K562 (cell line): Measurements from ENCODE around the gene EXOC6. TPM values are rescaled to one million over a fixed set of nuclear protein-coding genes. Genes with fewer than 3 reads are reported as not detected.

Experiments used
- ATAC-seq: fragments of 200-7000 bp; cut with Tn5 transposase; 3 replicates; pipeline ENCODE4 v1.9.1; 2020; ENCODE audit warnings: moderate library complexity
- BruUV-seq: library from RNA; stranded (reverse); fragments of 400-500 nt; replicated peaks from 2 replicates; lab custom pipeline; 2021; lab: Mats Ljungman, UMichigan
- CTCF ChIA-PET: fragments of 300-600 bp; formaldehyde crosslinking; extraction: SDS; loops from one replicate; lab custom pipeline; 2021; ENCODE audit warnings: low intra/inter-chr PET ratio; lab: Yijun Ruan, JAX
- POLR2A ChIA-PET: fragments of 300-600, 350-650 bp; sonication (Branson Sonifier 250); formaldehyde crosslinking; extraction: SDS; loops from one replicate; lab custom pipeline; 2021; ENCODE audit warnings: antibody characterized with exemption, inconsistent platforms; lab: Yijun Ruan, JAX
- DNase-seq, 4 experiments: peaks; one replicate each; pipeline versions ENCODE4 v3.0.0 to v3.0.0-alpha.2; 2011 to 2018; ENCODE audit warnings: low spot score in 3 of 4, mixed read lengths in 3 of 4; ENCODE audit errors: extremely low read depth in 1 of 4
- FAIRE-seq: peaks from 2 replicates; lab custom pipeline; 2011; peaks lifted over from hg19 to GRCh38; lab: Jason Lieb, UNC
- H2AFZ ChIP-seq: 2 replicates; pipeline ENCODE4 v1.6.0; 2011; ENCODE audit warnings: low read depth, low read length, control low read depth, inconsistent platforms
- H3K27ac ChIP-seq: fragments of 200-600 bp; 3 replicates; pipeline ENCODE4 v1.8.0; 2011; ENCODE audit warnings: low read depth, mild to moderate bottlenecking, control low read depth, inconsistent platforms, low read length, moderate library complexity, mixed read lengths; ENCODE audit errors: extremely low read depth
- H3K27me3 ChIP-seq, 2 experiments: fragments of 300-600 bp in 1 of 2; 2 replicates in 1 of 2; 3 replicates in 1 of 2; pipeline versions ENCODE4 v1.6.0 to v1.8.0; 2011; ENCODE audit warnings: inconsistent platforms in 2 of 2, low read length in 2 of 2, mild to moderate bottlenecking in 1 of 2, mixed read lengths in 1 of 2, moderate library complexity in 1 of 2; ENCODE audit not compliant: control insufficient read depth in 2 of 2, insufficient read depth in 2 of 2
- H3K36me3 ChIP-seq: fragments of 300-600 bp; 3 replicates; pipeline ENCODE4 v1.8.0; 2011; ENCODE audit warnings: mild to moderate bottlenecking, low read length, inconsistent platforms; ENCODE audit not compliant: control insufficient read depth, insufficient read depth
- H3K4me1 ChIP-seq, 2 experiments: fragments of 200-600 bp in 1 of 2; replicated peaks in 1 of 2; 2 replicates in 1 of 2; 3 replicates in 1 of 2; pipeline versions ENCODE4 v1.5.1 to v1.8.0; 2011; ENCODE audit warnings: inconsistent platforms in 2 of 2, low read length in 2 of 2, mild to moderate bottlenecking in 1 of 2, mixed read lengths in 1 of 2, moderate library complexity in 1 of 2; ENCODE audit not compliant: control insufficient read depth in 2 of 2, insufficient read depth in 2 of 2
- H3K4me2 ChIP-seq: 2 replicates; pipeline ENCODE4 v1.6.1; 2011; ENCODE audit warnings: low read length, control low read depth, inconsistent platforms, mixed read lengths; ENCODE audit not compliant: insufficient read depth
- H3K4me3 ChIP-seq: fragments of 200-600 bp; sonication (generic), shearing (Covaris generic); 2 replicates; pipeline ENCODE4 v1.5.1; 2016; ENCODE audit warnings: control low read depth, inconsistent platforms
- H3K79me2 ChIP-seq: fragments of 200-600 bp; 3 replicates; pipeline ENCODE4 v1.8.0; 2011; ENCODE audit warnings: low read length, inconsistent platforms; ENCODE audit not compliant: control insufficient read depth, insufficient read depth
- H3K9ac ChIP-seq, 2 experiments: 2 replicates each; pipeline versions ENCODE4 v1.6.0 to v1.6.1; 2011; ENCODE audit warnings: low read depth in 2 of 2, low read length in 2 of 2, control low read depth in 1 of 2, inconsistent platforms in 1 of 2, mild to moderate bottlenecking in 1 of 2, mixed read lengths in 1 of 2; ENCODE audit not compliant: insufficient read depth in 1 of 2
- H3K9me1 ChIP-seq: one replicate; pipeline ENCODE4 v1.6.0; 2011; ENCODE audit warnings: inconsistent platforms, mild to moderate bottlenecking, low read length, moderate library complexity; ENCODE audit not compliant: control insufficient read depth, insufficient read depth
- H3K9me3 ChIP-seq: replicated peaks from 2 replicates; pipeline ENCODE4 v1.5.1; 2011; ENCODE audit warnings: low read depth, low read length, inconsistent platforms; ENCODE audit not compliant: control insufficient read depth, insufficient read depth
- H4K20me1 ChIP-seq: replicated peaks from 2 replicates; pipeline ENCODE4 v1.6.1; 2011; ENCODE audit warnings: low read length, inconsistent platforms, mixed read lengths; ENCODE audit not compliant: control insufficient read depth, insufficient read depth
- JUN ChIP-seq, 2 experiments: sonication (generic) in 1 of 2; formaldehyde crosslinking in 1 of 2; IDR thresholded peaks; 2 replicates each; pipeline versions ENCODE4 v1.6.1 to v1.8.0; 2012 to 2022; ENCODE audit warnings: borderline replicate concordance in 2 of 2, mild to moderate bottlenecking in 2 of 2, improper control_type of control experiment in 1 of 2, low read depth in 1 of 2, low read length in 1 of 2, missing genetic modification reagents in 1 of 2
- ZNF212 ChIP-seq: fragments of 450-650 bp; formaldehyde crosslinking; IDR thresholded peaks from 2 replicates; pipeline ENCODE4 v1.4.0; 2020; ENCODE audit warnings: mild to moderate bottlenecking
- ZNF436 ChIP-seq: fragments of 250-450, 450-650 bp; sonication (Bioruptor Pico); formaldehyde crosslinking; IDR thresholded peaks from 2 replicates; pipeline ENCODE4 v1.7.0; 2020; ENCODE audit warnings: mild to moderate bottlenecking
- ZNF77 ChIP-seq: fragments of 250-450 bp; sonication (Bioruptor Pico); IDR thresholded peaks from 2 replicates; pipeline ENCODE4 v1.5.0; 2020
- WGBS: fragments of 100-300 bp; shearing (Covaris generic); methylation state at CpG from one replicate; pipeline ENCODE4 v1.1.6; 2016; ENCODE audit warnings: low coverage, mixed read lengths; ENCODE audit not compliant: insufficient coverage; ENCODE audit errors: missing lambda C conversion rate; 5-methylcytosine and 5-hydroxymethylcytosine counted together
- in situ Hi-C: fragments of 300-500 bp; cut with MboI; formaldehyde crosslinking; loops from 4 replicates; pipeline ENCODE4 v1.15.0; 2018; ENCODE audit warnings: inconsistent platforms, mixed read lengths
- intact Hi-C: fragments of 100-400 bp; cut with micrococcal nuclease; formaldehyde crosslinking; loops from 2 replicates; pipeline ENCODE4 v1.14.2; 2022
- polyA plus RNA-seq, 8 experiments: library from polyadenylated mRNA; depleted of rRNA in 4 of 8; stranded (reverse) in 5 of 8; unstranded in 3 of 8; fragments of >200 nt; fragmentation: Nextera tagmentation in 2 of 8; fragmentation: Illumina TruSeq in 1 of 8; extraction: Ambion mirVana in 2 of 8; extraction: Trizol in 1 of 8; gene quantifications; 2 replicates each; pipeline versions ENCODE4 v1.2.1 to v1.2.3, GENCODE V29; 2011 to 2014; ENCODE audit warnings: inconsistent platforms in 1 of 8, missing spikeins in 1 of 8
- total RNA-seq, 7 experiments: library from RNA; depleted of rRNA in 6 of 7; stranded (reverse); fragments of >200 nt in 6 of 7; fragmentation: Illumina TruSeq in 2 of 7; extraction: Trizol in 2 of 7; gene quantifications; 2 replicates each; pipeline versions ENCODE4 v1.2.1 to v1.2.3, GENCODE V29; 2011 to 2021; ENCODE audit warnings: low replicate concordance in 1 of 7
- TF ChIP-seq, protein P1 (sequence below): sonication (generic); formaldehyde crosslinking; IDR thresholded peaks from 2 replicates; pipeline ENCODE4 v1.8.1; 2023; ENCODE audit warnings: mild to moderate bottlenecking, missing genetic modification reagents

Gene EXOC6
- total and polyA plus RNA-seq, 9 of the 15 experiments (the other 6 are each of a cell fraction or from before 2014, with no cell fraction given) = 13.9 to 42.8 (median 24.9) TPM

GRCh38 chr10:92897916-92898315, 49.6 kb downstream of the EXOC6 start:
- H3K9ac ChIP-seq = no peak overlapping the region
- no peak overlapping the region for H3K4me3 ChIP-seq
- H3K36me3 ChIP-seq = peaks cover 40% of the 10 kb centered on the region
- no peaks in the 10 kb centered on the region for H3K4me1 ChIP-seq
- CTCF ChIA-PET = no interaction called here
- no peak overlapping the region for H3K27ac ChIP-seq
- H3K9me1 ChIP-seq = no peaks in the 10 kb centered on the region
- BruUV-seq = no TSS peak
- no peak overlapping the region for H3K4me2 ChIP-seq
- WGBS = 78% methylated on average over 4 of the region's 5 CpGs
- POLR2A ChIA-PET = interaction anchor here (0.6 kb wide), 1 partner anchor 63 kb away, joined by 3 read pairs; no protein-coding TSS in a partner anchor
- no peaks in the 10 kb centered on the region for H3K27me3 ChIP-seq
- TF ChIP-seq, protein P1, sequence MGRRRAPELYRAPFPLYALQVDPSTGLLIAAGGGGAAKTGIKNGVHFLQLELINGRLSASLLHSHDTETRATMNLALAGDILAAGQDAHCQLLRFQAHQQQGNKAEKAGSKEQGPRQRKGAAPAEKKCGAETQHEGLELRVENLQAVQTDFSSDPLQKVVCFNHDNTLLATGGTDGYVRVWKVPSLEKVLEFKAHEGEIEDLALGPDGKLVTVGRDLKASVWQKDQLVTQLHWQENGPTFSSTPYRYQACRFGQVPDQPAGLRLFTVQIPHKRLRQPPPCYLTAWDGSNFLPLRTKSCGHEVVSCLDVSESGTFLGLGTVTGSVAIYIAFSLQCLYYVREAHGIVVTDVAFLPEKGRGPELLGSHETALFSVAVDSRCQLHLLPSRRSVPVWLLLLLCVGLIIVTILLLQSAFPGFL (CRISPR knock-in tag) = no peak
- TF ChIP-seq ZNF77 (CRISPR knock-in tag) (no peak), JUN (IDR thresholded peaks at IDR 0.05; ENCODE audit: borderline replicate concordance, low read depth, low read length) (no peak), JUN (CRISPR knock-in tag; IDR thresholded peaks at IDR 0.05; ENCODE audit: borderline replicate concordance) (no peak), ZNF212 (CRISPR knock-in tag) (no peak), ZNF436 (CRISPR knock-in tag) (no peak)
- intact Hi-C loops = no loop called here
- in situ Hi-C loops = no loop called here
- DNase-seq = no peak
- H3K9me3 ChIP-seq = no peaks in the 10 kb centered on the region
- ATAC-seq = no peak
- H2AFZ ChIP-seq = no peak overlapping the region
- FAIRE-seq = no peak
- no peaks in the 10 kb centered on the region for H4K20me1 ChIP-seq
- H3K79me2 ChIP-seq = peaks cover 18% of the 10 kb centered on the region
